HG03354 (cell line): ENCODE measurements around the gene SLC5A2.
"Not testable (repeated sequence)": the region's sequence is repeated elsewhere in the genome, so short reads cannot be mapped to it uniquely, and the experiment has no call there.

Experiments
- ATAC-seq: cut with Tn5 transposase; IDR thresholded peaks from one replicate; pipeline ENCODE4 v1.9.1; 2021; ENCODE audit warnings: mild to moderate bottlenecking; ENCODE audit not compliant: unreplicated experiment, poor library complexity, severe bottlenecking

Gene SLC5A2

GRCh38 chr16:31474173-31474714 is 8.7 kb upstream of the SLC5A2 start:
- no peak for ATAC-seq

DNA sequence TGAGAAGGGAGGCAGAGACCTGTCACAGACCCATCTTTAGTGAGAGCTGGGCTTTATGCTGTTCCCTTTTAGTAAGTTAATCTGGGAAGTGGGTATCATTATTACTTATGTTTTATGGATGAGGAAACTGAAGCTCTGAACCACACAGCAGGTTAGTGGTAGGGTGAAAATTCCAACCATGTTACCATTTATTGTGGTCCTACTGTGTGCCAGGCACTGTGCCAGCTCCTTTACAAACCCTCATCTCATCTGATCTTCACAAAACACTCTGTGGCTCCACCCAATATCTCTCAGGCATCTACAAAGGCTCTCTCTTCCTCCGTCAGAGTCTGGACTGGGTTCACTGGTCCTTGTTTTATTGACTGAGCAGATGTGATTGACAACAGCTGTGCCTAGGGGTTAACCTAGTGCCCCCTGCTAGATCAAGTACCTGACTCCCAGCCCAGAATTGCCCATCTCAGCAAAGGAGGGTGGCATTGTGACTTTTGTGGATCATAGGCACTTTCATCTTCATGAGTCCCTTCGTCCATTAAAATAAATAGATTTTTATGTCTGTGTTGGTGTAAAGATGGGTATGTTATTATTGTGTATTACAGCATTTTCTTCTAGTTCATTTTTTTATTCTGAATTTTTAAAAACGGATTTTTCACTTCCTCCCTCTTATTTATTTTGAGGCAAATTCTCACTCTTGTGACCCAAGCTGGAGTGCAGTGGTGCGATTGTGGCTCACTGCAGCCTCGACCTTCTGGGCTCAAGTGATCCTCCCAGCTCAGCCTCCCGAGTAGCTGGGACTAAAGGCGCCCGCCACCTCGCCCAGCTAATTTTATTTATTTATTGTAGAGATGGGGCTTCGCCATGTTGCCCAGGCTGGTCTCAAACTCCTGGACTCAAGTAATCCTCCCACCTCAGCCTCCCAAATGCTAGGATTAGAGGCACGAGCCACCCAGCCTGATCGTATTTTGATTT is 7.9 kb upstream of the SLC5A2 start:
- ATAC-seq = no peak

- no peak for ATAC-seq
Observed at GRCh38 chr16:31475946-31476302, 7.0 kb upstream of the SLC5A2 start.

DNA sequence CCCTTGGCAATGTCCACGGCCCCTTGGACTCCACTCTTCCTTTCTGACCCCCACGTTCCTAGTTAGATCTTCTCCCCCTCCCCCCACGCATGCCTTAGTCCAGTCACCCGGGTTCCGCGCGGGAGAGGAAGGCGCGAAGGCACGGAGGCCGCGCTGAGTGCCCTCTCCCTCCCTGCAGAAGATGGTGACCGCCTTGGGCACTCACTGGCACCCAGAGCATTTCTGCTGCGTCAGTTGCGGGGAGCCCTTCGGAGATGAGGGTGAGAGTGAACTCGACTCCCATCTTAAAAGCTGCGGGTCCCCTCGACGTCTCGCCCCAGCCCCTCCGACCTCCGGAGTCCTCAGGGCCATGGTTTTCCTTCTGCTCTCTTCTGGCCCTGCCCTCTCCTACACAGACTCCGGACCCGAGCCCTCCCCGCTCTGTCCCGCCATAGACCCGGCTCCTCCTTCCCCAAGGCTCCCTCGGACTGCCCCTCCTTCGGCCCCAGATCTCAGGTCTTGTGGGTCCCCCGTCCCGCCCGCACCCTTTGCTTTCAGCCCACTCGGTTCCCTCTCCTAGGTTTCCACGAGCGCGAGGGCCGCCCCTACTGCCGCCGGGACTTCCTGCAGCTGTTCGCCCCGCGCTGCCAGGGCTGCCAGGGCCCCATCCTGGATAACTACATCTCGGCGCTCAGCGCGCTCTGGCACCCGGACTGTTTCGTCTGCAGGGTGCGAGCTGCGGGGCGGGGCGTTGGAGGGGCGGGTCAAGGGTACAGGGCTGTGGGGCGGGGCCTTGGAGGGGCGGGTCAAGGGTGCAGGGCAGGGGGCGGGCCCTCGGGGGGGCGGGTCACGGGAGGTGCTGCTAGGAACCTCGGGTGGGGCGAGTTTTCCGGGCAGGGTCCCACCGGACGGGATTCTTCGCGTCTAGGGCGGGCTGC is 6.4 kb upstream of the SLC5A2 start:
- ATAC-seq = peak; percentile 62

DNA sequence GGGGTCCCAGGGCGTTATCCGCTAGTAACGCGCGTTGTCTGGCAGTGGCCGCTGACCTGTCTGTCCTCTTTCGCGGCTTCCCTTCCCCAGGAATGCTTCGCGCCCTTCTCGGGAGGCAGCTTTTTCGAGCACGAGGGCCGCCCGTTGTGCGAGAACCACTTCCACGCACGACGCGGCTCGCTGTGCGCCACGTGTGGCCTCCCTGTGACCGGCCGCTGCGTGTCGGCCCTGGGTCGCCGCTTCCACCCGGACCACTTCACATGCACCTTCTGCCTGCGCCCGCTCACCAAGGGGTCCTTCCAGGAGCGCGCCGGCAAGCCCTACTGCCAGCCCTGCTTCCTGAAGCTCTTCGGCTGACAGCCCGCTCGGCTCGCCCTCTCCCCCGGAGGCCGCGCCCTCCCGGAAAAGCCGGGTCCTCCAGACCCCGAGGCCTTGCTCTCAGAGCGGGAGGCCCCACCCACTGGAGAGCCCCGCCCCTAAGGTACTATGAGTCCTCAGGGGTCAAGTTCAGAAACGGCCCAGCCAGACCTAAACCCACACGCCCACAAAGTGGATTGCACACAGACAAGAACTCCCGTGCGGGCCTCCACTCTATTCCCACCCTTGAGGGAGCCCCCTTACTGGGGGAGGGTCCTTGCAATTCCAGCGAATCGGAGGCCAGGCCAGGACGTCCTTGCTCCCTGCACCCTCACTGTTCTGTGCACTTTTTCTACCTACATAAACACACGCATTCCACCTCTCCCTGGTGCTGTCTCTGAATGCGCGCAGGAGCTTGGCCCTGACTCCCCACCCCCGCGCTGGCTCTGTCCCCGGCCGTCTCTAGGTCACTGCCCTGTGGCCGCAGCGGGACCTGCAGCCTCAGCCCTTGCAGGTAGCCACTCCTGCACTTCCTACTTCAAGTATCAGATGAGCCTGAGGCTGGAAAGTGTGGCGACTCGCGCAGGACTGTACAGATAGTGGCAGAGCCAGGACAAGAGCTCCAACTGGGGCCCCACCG is 5.4 kb upstream of the SLC5A2 start:
- ATAC-seq = peak; percentile 25

DNA sequence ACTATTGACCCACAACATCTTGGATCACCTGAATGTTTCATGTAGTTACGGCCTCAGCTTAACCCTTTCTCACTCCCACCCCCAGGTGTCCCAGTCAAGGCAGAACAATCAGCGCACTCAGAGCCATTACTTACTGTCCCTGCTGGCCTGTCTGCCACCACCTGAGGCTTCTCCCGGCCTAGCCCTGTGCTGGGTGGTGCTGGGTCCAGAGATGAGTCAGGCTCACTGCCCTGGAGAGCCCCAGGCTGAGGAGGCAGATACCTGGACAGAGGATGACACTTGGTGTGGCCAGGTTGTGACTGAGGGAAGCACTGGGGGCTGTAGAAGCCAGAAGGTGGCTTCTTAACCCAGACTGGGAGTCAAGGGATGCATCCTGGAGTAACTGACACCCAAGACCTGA is 4.0 kb upstream of the SLC5A2 start:
- no peak for ATAC-seq

DNA sequence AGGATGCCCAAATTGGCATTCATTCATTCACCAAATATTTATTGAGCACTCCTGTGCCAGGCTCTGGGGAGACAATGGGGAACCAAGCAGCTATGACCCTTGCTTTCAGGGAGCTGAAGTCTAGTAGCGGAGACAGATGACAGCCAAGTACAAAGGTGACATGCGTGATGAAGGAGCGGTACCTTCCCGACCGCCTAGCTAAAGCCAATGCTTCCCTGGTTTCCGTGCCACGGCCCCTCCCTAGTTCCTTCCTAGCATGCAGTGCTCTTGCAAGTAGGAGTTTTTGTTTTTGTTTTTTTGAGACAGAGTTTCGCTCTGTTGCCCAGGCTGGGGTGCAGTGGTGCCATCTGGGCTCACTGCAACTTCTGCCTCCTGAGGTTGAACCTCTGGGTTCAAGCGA is 3.2 kb upstream of the SLC5A2 start:
- no peak for ATAC-seq

DNA sequence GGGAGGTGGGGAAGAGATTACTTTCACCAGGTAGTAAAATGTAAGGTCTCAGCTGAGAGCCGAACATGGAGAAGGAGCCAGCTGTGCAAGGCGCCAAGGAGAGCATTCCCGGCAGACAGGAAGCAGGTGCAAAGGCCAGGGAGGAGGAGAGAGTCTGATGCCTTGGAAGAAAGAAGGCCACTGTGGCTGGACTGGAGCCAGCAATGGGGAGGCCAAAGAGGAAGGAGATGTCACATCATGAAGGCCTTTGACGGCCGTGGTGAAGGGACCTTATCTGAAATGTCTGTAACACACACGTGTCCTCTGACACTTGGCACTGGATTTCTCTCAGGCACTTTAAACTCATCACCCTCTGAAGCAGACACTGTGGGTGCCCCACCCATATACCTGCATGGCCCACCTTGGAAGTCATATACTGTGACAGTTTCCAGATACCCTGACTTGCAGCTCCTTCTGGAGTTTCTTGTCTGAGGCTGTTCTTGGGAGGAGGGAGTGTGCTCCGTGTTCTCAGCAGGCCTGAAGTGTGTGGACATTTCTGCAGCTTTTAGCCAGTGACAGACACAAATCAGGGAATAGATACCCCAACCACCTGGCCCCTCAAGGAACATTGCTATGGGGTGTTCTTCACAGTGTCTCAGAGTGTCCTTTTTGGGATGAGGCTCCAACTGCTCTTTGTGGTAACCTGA is 1.9 kb upstream of the SLC5A2 start:
- no peak for ATAC-seq

GRCh38 chr16:31484048-31484447 is 1.1 kb downstream of the SLC5A2 start:
- not testable (repeated sequence) for ATAC-seq

GRCh38 chr16:31484491-31485171 is 1.7 kb downstream of the SLC5A2 start:
- ATAC-seq = no peak

GRCh38 chr16:31485571-31485970 is 2.6 kb downstream of the SLC5A2 start:
- ATAC-seq = no peak

- ATAC-seq = no peak
Observed at GRCh38 chr16:31486045-31486444, 3.1 kb downstream of the SLC5A2 start.

DNA sequence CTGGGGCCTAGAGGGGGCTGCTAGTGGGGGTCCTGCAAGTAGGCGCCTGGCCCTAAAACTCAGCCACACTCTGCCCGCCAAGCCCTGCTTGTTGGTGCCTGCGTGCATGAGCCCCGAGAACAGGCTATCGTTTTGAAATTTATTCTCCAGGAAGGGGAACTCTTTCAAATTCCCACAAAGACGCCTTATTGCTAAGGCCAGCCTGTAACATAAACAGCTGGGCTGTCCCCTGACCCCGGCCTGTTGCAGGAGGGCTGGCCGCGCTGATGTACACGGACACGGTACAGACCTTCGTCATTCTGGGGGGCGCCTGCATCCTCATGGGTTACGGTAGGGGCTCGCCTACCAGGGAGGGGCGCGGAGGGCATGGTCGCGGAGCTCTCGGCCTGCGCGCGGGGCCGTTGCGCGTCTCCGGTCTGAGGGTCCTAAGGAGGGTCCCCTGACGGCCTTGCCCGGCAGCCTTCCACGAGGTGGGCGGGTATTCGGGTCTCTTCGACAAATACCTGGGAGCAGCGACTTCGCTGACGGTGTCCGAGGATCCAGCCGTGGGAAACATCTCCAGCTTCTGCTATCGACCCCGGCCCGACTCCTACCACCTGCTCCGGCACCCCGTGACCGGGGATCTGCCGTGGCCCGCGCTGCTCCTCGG is 4.3 kb downstream of the SLC5A2 start:
- peak; percentile 13 for ATAC-seq

DNA sequence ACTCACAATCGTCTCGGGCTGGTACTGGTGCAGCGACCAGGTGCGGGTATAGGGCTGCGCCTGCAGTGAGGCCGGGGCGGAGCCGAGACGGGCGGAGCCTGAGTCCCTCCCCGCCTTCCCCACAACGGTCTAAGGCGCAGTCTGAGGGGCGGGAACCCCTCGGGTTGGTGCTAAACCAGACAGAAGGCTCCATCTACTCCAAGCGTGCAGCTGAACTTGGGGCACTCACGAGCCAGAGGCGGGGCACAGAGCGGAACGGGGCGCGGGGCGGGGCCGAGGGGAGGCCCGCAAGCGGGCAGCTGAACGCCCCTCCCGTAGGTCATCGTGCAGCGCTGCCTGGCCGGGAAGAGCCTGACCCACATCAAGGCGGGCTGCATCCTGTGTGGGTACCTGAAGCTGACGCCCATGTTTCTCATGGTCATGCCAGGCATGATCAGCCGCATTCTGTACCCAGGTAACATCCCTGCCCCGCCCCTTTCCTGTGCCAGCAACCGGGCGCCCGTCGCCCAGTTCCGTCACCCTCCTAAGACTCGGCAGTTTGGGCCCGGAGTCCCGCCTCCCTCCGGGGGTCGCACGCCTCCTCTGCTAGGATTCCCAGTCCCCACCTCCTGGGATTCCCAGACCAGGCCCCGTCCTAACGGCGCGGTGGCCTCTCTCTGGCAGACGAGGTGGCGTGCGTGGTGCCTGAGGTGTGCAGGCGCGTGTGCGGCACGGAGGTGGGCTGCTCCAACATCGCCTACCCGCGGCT is 5.0 kb downstream of the SLC5A2 start:
- peak; percentile 95 for ATAC-seq

GRCh38 chr16:31488468-31489297 is 5.8 kb downstream of the SLC5A2 start:
- no peak for ATAC-seq

- ATAC-seq = no peak
Observed at GRCh38 chr16:31489298-31489564, 6.3 kb downstream of the SLC5A2 start.
